Smooth muscle cell of the brain vasculature (primary cell): ENCODE data around the gene AMY1C.
"Not testable (repeated sequence)": the region's sequence is repeated elsewhere in the genome, so short reads cannot be mapped to it uniquely, and the experiment has no call there.

ENCODE experiments used
- DNase-seq: peaks from one replicate; pipeline ENCODE4 v3.0.0-alpha.2; 2012; ENCODE audit warnings: low read depth, low spot score

The AMY1C gene

GRCh38 chr1:103749598-103749997, at the start of gene AMY1C:
AMY1C (plus strand) TSS chr1:103749898; CDS start chr1:103750470, 572 bp downstream.
- DNase-seq: not testable (repeated sequence)

GRCh38 chr1:103700669-103701068, 49.0 kb upstream of the AMY1C start:
- not testable (repeated sequence) for DNase-seq

- DNase-seq: not testable (repeated sequence)
These were observed 48.4 kb upstream of the AMY1C start for GRCh38 chr1:103701256-103701655.

- not testable (repeated sequence) for DNase-seq
These were observed 42.0 kb upstream of the AMY1C start for GRCh38 chr1:103707670-103708069.

- DNase-seq: not testable (repeated sequence)
These were observed 39.3 kb upstream of the AMY1C start for GRCh38 chr1:103710381-103710780.

GRCh38 chr1:103717404-103717803, 32.3 kb upstream of the AMY1C start:
- DNase-seq: not testable (repeated sequence)

GRCh38 chr1:103721473-103721872, 28.2 kb upstream of the AMY1C start:
- DNase-seq: not testable (repeated sequence)

GRCh38 chr1:103735334-103735733, 14.4 kb upstream of the AMY1C start:
- not testable (repeated sequence) for DNase-seq

GRCh38 chr1:103738031-103738430, 11.7 kb upstream of the AMY1C start:
- DNase-seq: not testable (repeated sequence)

GRCh38 chr1:103744449-103744848, 5.2 kb upstream of the AMY1C start:
- not testable (repeated sequence) for DNase-seq

- DNase-seq: not testable (repeated sequence)
These were observed 4.7 kb upstream of the AMY1C start for GRCh38 chr1:103745040-103745439.

- not testable (repeated sequence) for DNase-seq
These were observed 1.4 kb upstream of the AMY1C start for GRCh38 chr1:103748273-103748672.

GRCh38 chr1:103761896-103762295, 12.2 kb downstream of the AMY1C start:
- DNase-seq: no peak

GRCh38 chr1:103779932-103780331, 30.2 kb downstream of the AMY1C start:
- no peak for DNase-seq

GRCh38 chr1:103783944-103784377, 34.3 kb downstream of the AMY1C start:
- no peak for DNase-seq

- no peak for DNase-seq
These were observed 38.7 kb downstream of the AMY1C start for GRCh38 chr1:103788377-103788776.

GRCh38 chr1:103790172-103790571, 40.5 kb downstream of the AMY1C start:
- DNase-seq: no peak
